Activated CD8-positive, alpha-beta T cell treated with anti-CD3 and anti-CD28 coated beads for 36 hours (primary cell): Measurements from ENCODE around the gene RTN4RL1. TPM values are rescaled to one million over a fixed set of nuclear protein-coding genes. Genes with fewer than 3 reads are reported as not detected.

Source experiments
- ATAC-seq: fragments of 200-7000 bp; cut with Tn5 transposase; one replicate; pipeline ENCODE4 v1.10.0; 2021; ENCODE audit warnings: mild to moderate bottlenecking, moderate library complexity
- CTCF ChIA-PET: fragments of 350-600 bp; sonication (Branson Sonifier 250); formaldehyde crosslinking; loops from one replicate; lab custom pipeline; 2021; ENCODE audit warnings: antibody characterized with exemption; lab: Charles Lee
- POLR2A ChIA-PET: fragments of 350-600 bp; sonication (Branson Sonifier 250); formaldehyde crosslinking; loops from one replicate; lab custom pipeline; 2021; ENCODE audit warnings: antibody characterized with exemption; lab: Charles Lee
- DNase-seq: peaks from one replicate; pipeline ENCODE4 v3.0.0-alpha.2; 2020
- H3K27ac Mint-ChIP-seq: one replicate; pipeline ENCODE4 v1.8.0; 2021; ENCODE audit warnings: mild to moderate bottlenecking, mixed read lengths
- H3K27me3 Mint-ChIP-seq: one replicate; pipeline ENCODE4 v1.8.0; 2021; ENCODE audit warnings: mixed read lengths
- H3K36me3 Mint-ChIP-seq: one replicate; pipeline ENCODE4 v1.8.0; 2021; ENCODE audit warnings: low read depth, mixed read lengths
- H3K4me1 Mint-ChIP-seq: one replicate; pipeline ENCODE4 v1.8.0; 2021; ENCODE audit warnings: low read depth, mixed read lengths
- H3K4me3 Mint-ChIP-seq: one replicate; pipeline ENCODE4 v1.8.0; 2021; ENCODE audit warnings: mild to moderate bottlenecking, moderate library complexity, mixed read lengths
- H3K9me3 Mint-ChIP-seq: one replicate; pipeline ENCODE4 v1.8.0; 2021; ENCODE audit warnings: mixed read lengths
- CTCF ChIP-seq: fragments of 200-600 bp; IDR thresholded peaks from one replicate; pipeline ENCODE4 v1.8.0; 2022; ENCODE audit warnings: antibody characterized with exemption, mild to moderate bottlenecking
- intact Hi-C: fragments of 100-400 bp; cut with micrococcal nuclease; formaldehyde crosslinking; loops from one replicate; pipeline ENCODE4 v1.10.0; 2022
- total RNA-seq, 2 experiments: library from RNA; stranded (reverse); gene quantifications; one replicate each; pipeline ENCODE4 v1.2.3, GENCODE V29; 2021

The RTN4RL1 gene
- total RNA-seq = under 1 TPM; 0.27 to 0.49 TPM

- ChIA-PET POLR2A (interaction anchor here (0.9 to 1.2 kb wide), 2 partner anchors 32 to 115 kb away, joined by 3 read pairs; no protein-coding TSS in a partner anchor), CTCF (interaction anchor here (1.0 to 3.3 kb wide), 7 partner anchors 28 to 304 kb away, joined by 3 to 14 read pairs (median 4); partner anchors contain the start of gene HIC1)
- peak; percentile 75 for DNase-seq
- peaks cover 13% of the 10 kb centered on the region for H3K4me1 Mint-ChIP-seq
- no peaks in the 10 kb centered on the region for H3K9me3 Mint-ChIP-seq
- peak within 1 kb of the TSS; percentile 71 for H3K4me3 Mint-ChIP-seq
- ATAC-seq = peak; percentile 32
- H3K27ac Mint-ChIP-seq = no peak within 1 kb of the TSS
- TF ChIP-seq CTCF = no peak
- peaks cover 27% of the 10 kb centered on the region for H3K27me3 Mint-ChIP-seq
- intact Hi-C loops = loop anchor here (5.0 kb wide), 1 partner anchor 118 kb away; no protein-coding TSS in a partner anchor
- no peaks in the 10 kb centered on the region for H3K36me3 Mint-ChIP-seq
Measured at GRCh38 chr17:2025220-2025621, at the start of gene RTN4RL1. Gene RTN4RL1 (minus strand): TSS chr17:2025334. CDS start chr17:2024865, 469 bp downstream.

- Mint-ChIP-seq H3K27me3 (no peaks in the 10 kb centered on the region), H3K9me3 (no peaks in the 10 kb centered on the region), H3K4me3 (no peak overlapping the region), H3K36me3 (peaks cover 56% of the 10 kb centered on the region), H3K27ac (no peak overlapping the region), H3K4me1 (peaks cover 30% of the 10 kb centered on the region)
- POLR2A ChIA-PET = interaction anchor here (1.1 kb wide), 1 partner anchor 13 kb away, joined by 5 read pairs; no protein-coding TSS in a partner anchor
- no peak for ATAC-seq
- DNase-seq = no peak
- CTCF ChIA-PET = interaction anchor here (1.1 to 3.0 kb wide), 4 partner anchors 9 to 169 kb away, joined by 3 to 12 read pairs (median 4); no protein-coding TSS in a partner anchor
- intact Hi-C loops = no loop called here
- TF ChIP-seq CTCF = no peak
Measured at GRCh38 chr17:2074919-2075318, 49.8 kb upstream of the RTN4RL1 start.

GRCh38 chr17:2071455-2072281, 46.5 kb upstream of the RTN4RL1 start:
- Mint-ChIP-seq H3K4me3 (no peak overlapping the region), H3K4me1 (peaks cover 57% of the 10 kb centered on the region), H3K27ac (no peak overlapping the region), H3K9me3 (no peaks in the 10 kb centered on the region), H3K36me3 (peaks cover 62% of the 10 kb centered on the region), H3K27me3 (no peaks in the 10 kb centered on the region)
- TF ChIP-seq CTCF = no peak
- ChIA-PET POLR2A (interaction anchor here (1.2 to 5.4 kb wide), 5 partner anchors 9 to 49 kb away, joined by 3 to 46 read pairs (median 5); partner anchors contain the start of gene HIC1), CTCF (interaction anchor here (1.0 to 10.3 kb wide), 4 partner anchors 15 to 173 kb away, joined by 3 to 121 read pairs (median 12); partner anchors contain the start of gene HIC1)
- DNase-seq (no peak), ATAC-seq (no peak)
- intact Hi-C loops = loop anchor here (2.0 kb wide), 1 partner anchor 15 kb away; no protein-coding TSS in a partner anchor

GRCh38 chr17:2071024-2071385, 45.9 kb upstream of the RTN4RL1 start:
- TF ChIP-seq CTCF = no peak
- ChIA-PET POLR2A (interaction anchor here (1.2 to 5.4 kb wide), 3 partner anchors 11 to 17 kb away, joined by 4 to 46 read pairs (median 14); partner anchors contain the start of gene HIC1), CTCF (interaction anchor here (0.7 to 10.3 kb wide), 6 partner anchors 11 to 217 kb away, joined by 3 to 121 read pairs (median 11); partner anchors contain the start of gene HIC1)
- intact Hi-C loops = loop anchor here (2.0 kb wide), 1 partner anchor 16 kb away; no protein-coding TSS in a partner anchor
- Mint-ChIP-seq H3K4me1 (peaks cover 53% of the 10 kb centered on the region), H3K4me3 (peak overlapping the region; percentile 21), H3K36me3 (peaks cover 63% of the 10 kb centered on the region), H3K27me3 (no peaks in the 10 kb centered on the region), H3K9me3 (no peaks in the 10 kb centered on the region), H3K27ac (peak overlapping the region; percentile 76)
- DNase-seq (no peak), ATAC-seq (no peak)
